Smooth muscle cell (in vitro differentiated cells): ENCODE measurements around the gene NTNG2. TPM values are rescaled to one million over a fixed set of nuclear protein-coding genes. Genes with fewer than 3 reads are reported as not detected.

Experiments used
- DNase-seq: peaks from one replicate; lab custom pipeline; 2025; ENCODE audit not compliant: unreplicated experiment; lab: John Stamatoyannopoulos, UW
- H2AFZ ChIP-seq: fragments of 200-600 bp; sonication (generic); 2 replicates; pipeline ENCODE4 v1.6.0; 2016; ENCODE audit warnings: antibody characterized with exemption, low read depth, mild to moderate bottlenecking
- H3F3A ChIP-seq: fragments of 200-600 bp; sonication (generic); 2 replicates; pipeline ENCODE4 v1.6.0; 2017; ENCODE audit warnings: antibody characterized with exemption, low read depth
- H3K27ac ChIP-seq: fragments of 200-600 bp; sonication (generic); 2 replicates; pipeline ENCODE4 v1.5.1; 2016; ENCODE audit warnings: low read depth, mild to moderate bottlenecking
- H3K27me3 ChIP-seq: fragments of 200-600 bp; sonication (generic); 2 replicates; pipeline ENCODE4 v1.6.1; 2016; ENCODE audit warnings: low read depth, mild to moderate bottlenecking
- H3K36me3 ChIP-seq: fragments of 200-600 bp; sonication (generic); 2 replicates; pipeline ENCODE4 v1.5.1; 2016; ENCODE audit warnings: low read depth
- H3K4me1 ChIP-seq: fragments of 200-600 bp; sonication (generic); 2 replicates; pipeline ENCODE4 v1.5.1; 2016; ENCODE audit warnings: low read depth
- H3K4me2 ChIP-seq: fragments of 200-600 bp; sonication (generic); 2 replicates; pipeline ENCODE4 v1.6.0; 2016; ENCODE audit warnings: mild to moderate bottlenecking
- H3K4me3 ChIP-seq: fragments of 200-600 bp; sonication (generic); 2 replicates; pipeline ENCODE4 v1.5.1; 2016; ENCODE audit warnings: mild to moderate bottlenecking
- H3K79me2 ChIP-seq: fragments of 200-600 bp; sonication (generic); 2 replicates; pipeline ENCODE4 v1.6.0; 2016; ENCODE audit warnings: low read depth, mild to moderate bottlenecking
- H3K9ac ChIP-seq: fragments of 200-600 bp; sonication (generic); 2 replicates; pipeline ENCODE4 v1.6.0; 2016; ENCODE audit warnings: low read depth
- H3K9me3 ChIP-seq: fragments of 200-600 bp; sonication (generic); replicated peaks from 2 replicates; pipeline ENCODE4 v1.5.1; 2016; ENCODE audit warnings: low read depth
- H4K20me1 ChIP-seq: fragments of 200-600 bp; sonication (generic); 2 replicates; pipeline ENCODE4 v1.6.0; 2016; ENCODE audit warnings: low read depth
- CTCF ChIP-seq: fragments of 200-600 bp; sonication (generic); IDR thresholded peaks from 2 replicates; pipeline ENCODE4 v1.5.1; 2017; ENCODE audit warnings: borderline replicate concordance, mild to moderate bottlenecking, antibody characterized with exemption; ENCODE audit not compliant: insufficient read depth, poor library complexity, severe bottlenecking
- WGBS: methylation state at CpG from one replicate; pipeline ENCODE4 v1.1.7; 2016; ENCODE audit warnings: low lambda C conversion rate; 5-methylcytosine and 5-hydroxymethylcytosine counted together
- polyA plus RNA-seq: library from polyadenylated mRNA; unstranded; fragments of >200 nt; fragmentation: Nextera tagmentation; extraction: Ambion mirVana; gene quantifications from 2 replicates; pipeline ENCODE4 v1.2.1, GENCODE V29; 2016
- total RNA-seq: library from RNA; depleted of rRNA; stranded (reverse); fragments of >200 nt; gene quantifications from 2 replicates; pipeline ENCODE4 v1.2.3, GENCODE V29; 2014

The NTNG2 gene
- total RNA-seq, result 0.36 TPM in 1 of 2 replicates, not detected in the other
- 0.58 and 1.0 TPM in 2 replicates for polyA plus RNA-seq

- Histone ChIP-seq H4K20me1 (peaks cover 17% of the 10 kb centered on the region), H3K9me3 (no peaks in the 10 kb centered on the region), H3K4me2 (peak within 1 kb of the TSS; percentile 95), H3F3A (no peaks in the 10 kb centered on the region), H3K27me3 (peaks cover 90% of the 10 kb centered on the region), H3K4me3 (peak within 1 kb of the TSS; percentile 64), H3K36me3 (no peaks in the 10 kb centered on the region), H2AFZ (peak within 1 kb of the TSS; percentile 66), H3K4me1 (peaks cover 13% of the 10 kb centered on the region), H3K9ac (no peak within 1 kb of the TSS), H3K27ac (no peak within 1 kb of the TSS), H3K79me2 (no peaks in the 10 kb centered on the region)
- 3% methylated on average over 22 of the region's 67 CpGs for WGBS
- DNase-seq, result no peak
- no peak for TF ChIP-seq CTCF
These were observed at the start of gene NTNG2 for GRCh38 chr9:132161743-132162184. TSS of gene NTNG2 (plus strand) at chr9:132162058. CDS start at chr9:132166832, 4,774 bp downstream.

GRCh38 chr9:132114102-132114707 lies 47.7 kb upstream of the NTNG2 start:
- H3K9ac ChIP-seq, result no peak overlapping the region
- H3K4me3 ChIP-seq, result no peak overlapping the region
- WGBS, result 31% methylated on average over 18 of the region's 18 CpGs
- H2AFZ ChIP-seq, result no peak overlapping the region
- H3K36me3 ChIP-seq, result no peaks in the 10 kb centered on the region
- H3K9me3 ChIP-seq, result no peaks in the 10 kb centered on the region
- no peaks in the 10 kb centered on the region for H4K20me1 ChIP-seq
- no peaks in the 10 kb centered on the region for H3F3A ChIP-seq
- no peak overlapping the region for H3K27ac ChIP-seq
- TF ChIP-seq CTCF, result no peak
- H3K4me2 ChIP-seq, result no peak overlapping the region
- H3K4me1 ChIP-seq, result no peaks in the 10 kb centered on the region
- H3K27me3 ChIP-seq, result peaks cover 13% of the 10 kb centered on the region
- H3K79me2 ChIP-seq, result no peaks in the 10 kb centered on the region
- DNase-seq, result peak; percentile 29

- Histone ChIP-seq H3K27ac (no peak overlapping the region), H2AFZ (no peak overlapping the region), H3K27me3 (peaks cover 21% of the 10 kb centered on the region), H3F3A (no peaks in the 10 kb centered on the region), H4K20me1 (no peaks in the 10 kb centered on the region), H3K4me2 (no peak overlapping the region), H3K79me2 (no peaks in the 10 kb centered on the region), H3K9me3 (no peaks in the 10 kb centered on the region), H3K4me1 (no peaks in the 10 kb centered on the region), H3K36me3 (no peaks in the 10 kb centered on the region), H3K9ac (no peak overlapping the region), H3K4me3 (no peak overlapping the region)
- WGBS, result 74% methylated on average over 3 of the region's 3 CpGs
- TF ChIP-seq CTCF, result no peak
- DNase-seq, result no peak
These were observed 45.3 kb upstream of the NTNG2 start for GRCh38 chr9:132116583-132116982.

- no peak for DNase-seq
- H3K27ac ChIP-seq, result no peak overlapping the region
These were observed 44.2 kb upstream of the NTNG2 start for GRCh38 chr9:132117694-132118093.

More at GRCh38 chr9:132117694-132118093, 44.2 kb upstream of the NTNG2 start:
- Histone ChIP-seq H2AFZ (no peak overlapping the region), H3K4me3 (no peak overlapping the region), H3K9me3 (no peaks in the 10 kb centered on the region), H3K27me3 (peaks cover 30% of the 10 kb centered on the region), H3K9ac (no peak overlapping the region), H3K36me3 (no peaks in the 10 kb centered on the region), H3F3A (no peaks in the 10 kb centered on the region), H3K4me2 (no peak overlapping the region), H3K4me1 (no peaks in the 10 kb centered on the region), H4K20me1 (no peaks in the 10 kb centered on the region), H3K79me2 (no peaks in the 10 kb centered on the region)
- WGBS, result 87% methylated on average over 3 of the region's 3 CpGs
- no peak for TF ChIP-seq CTCF
